HEK293T (cell line): Measurements from ENCODE around the gene PDGFA.

ENCODE experiments used
- CTCF ChIA-PET: fragments of 350-600 bp; formaldehyde crosslinking; extraction: SDS; loops from one replicate; lab custom pipeline; 2021; ENCODE audit warnings: antibody characterized with exemption, inconsistent platforms; lab: Yijun Ruan, JAX
- POLR2A ChIA-PET: fragments of 350-600 bp; formaldehyde crosslinking; extraction: SDS; loops from one replicate; lab custom pipeline; 2020; ENCODE audit warnings: antibody characterized with exemption, inconsistent platforms; lab: Yijun Ruan, JAX
- DNase-seq: peaks from one replicate; pipeline ENCODE4 v3.0.0; 2012; ENCODE audit warnings: mixed read lengths; ENCODE audit errors: extremely low spot score
- ARNT ChIP-seq: fragments of 450-650 bp; IDR thresholded peaks from 2 replicates; pipeline ENCODE4 v1.6.1; 2017; ENCODE audit warnings: mild to moderate bottlenecking
- BHLHE40 ChIP-seq: fragments of 450-650 bp; IDR thresholded peaks from 2 replicates; pipeline ENCODE4 v1.6.1; 2016; ENCODE audit warnings: mild to moderate bottlenecking, moderate library complexity, borderline replicate concordance
- CTBP1 ChIP-seq: fragments of 450-650 bp; IDR thresholded peaks from 2 replicates; pipeline ENCODE4 v1.6.1; 2016; ENCODE audit warnings: borderline replicate concordance
- ELF4 ChIP-seq: fragments of 450-650 bp; IDR thresholded peaks from 2 replicates; pipeline ENCODE4 v1.6.1; 2017; ENCODE audit warnings: antibody characterized with exemption
- FOXA1 ChIP-seq: fragments of 450-650 bp; IDR thresholded peaks from 2 replicates; pipeline ENCODE4 v1.6.1; 2016; ENCODE audit warnings: mild to moderate bottlenecking
- FOXK2 ChIP-seq: fragments of 450-650 bp; IDR thresholded peaks from 2 replicates; pipeline ENCODE4 v1.6.1; 2016; ENCODE audit warnings: mild to moderate bottlenecking
- FOXM1 ChIP-seq: fragments of 450-650 bp; IDR thresholded peaks from 2 replicates; pipeline ENCODE4 v1.6.1; 2017; ENCODE audit warnings: mild to moderate bottlenecking, borderline replicate concordance
- HDGF ChIP-seq: fragments of 450-650 bp; IDR thresholded peaks from 2 replicates; pipeline ENCODE4 v1.6.1; 2017; ENCODE audit warnings: antibody characterized with exemption, borderline replicate concordance
- L3MBTL2 ChIP-seq: fragments of 450-650 bp; conservative IDR thresholded peaks from 2 replicates; pipeline ENCODE4 v1.6.1; 2016; ENCODE audit warnings: mild to moderate bottlenecking
- LEF1 ChIP-seq: fragments of 450-650 bp; IDR thresholded peaks from 2 replicates; pipeline ENCODE4 v1.6.1; 2017; ENCODE audit warnings: mild to moderate bottlenecking, borderline replicate concordance
- NFRKB ChIP-seq: fragments of 450-650 bp; IDR thresholded peaks from 2 replicates; pipeline ENCODE4 v1.6.1; 2016; ENCODE audit warnings: mild to moderate bottlenecking, moderate library complexity
- PKNOX1 ChIP-seq: fragments of 450-650 bp; IDR thresholded peaks from 2 replicates; pipeline ENCODE4 v1.6.1; 2016
- SP1 ChIP-seq: fragments of 450-650 bp; IDR thresholded peaks from 2 replicates; pipeline ENCODE4 v1.6.1; 2017
- SUZ12 ChIP-seq: fragments of 450-650 bp; IDR thresholded peaks from 2 replicates; pipeline ENCODE4 v1.6.1; 2016; ENCODE audit warnings: mild to moderate bottlenecking
- TARDBP ChIP-seq: fragments of 450-650 bp; IDR thresholded peaks from 2 replicates; pipeline ENCODE4 v1.6.1; 2016
- ZNF384 ChIP-seq: fragments of 450-650 bp; IDR thresholded peaks from 2 replicates; pipeline ENCODE4 v1.6.1; 2016

PDGFA gene

DNA sequence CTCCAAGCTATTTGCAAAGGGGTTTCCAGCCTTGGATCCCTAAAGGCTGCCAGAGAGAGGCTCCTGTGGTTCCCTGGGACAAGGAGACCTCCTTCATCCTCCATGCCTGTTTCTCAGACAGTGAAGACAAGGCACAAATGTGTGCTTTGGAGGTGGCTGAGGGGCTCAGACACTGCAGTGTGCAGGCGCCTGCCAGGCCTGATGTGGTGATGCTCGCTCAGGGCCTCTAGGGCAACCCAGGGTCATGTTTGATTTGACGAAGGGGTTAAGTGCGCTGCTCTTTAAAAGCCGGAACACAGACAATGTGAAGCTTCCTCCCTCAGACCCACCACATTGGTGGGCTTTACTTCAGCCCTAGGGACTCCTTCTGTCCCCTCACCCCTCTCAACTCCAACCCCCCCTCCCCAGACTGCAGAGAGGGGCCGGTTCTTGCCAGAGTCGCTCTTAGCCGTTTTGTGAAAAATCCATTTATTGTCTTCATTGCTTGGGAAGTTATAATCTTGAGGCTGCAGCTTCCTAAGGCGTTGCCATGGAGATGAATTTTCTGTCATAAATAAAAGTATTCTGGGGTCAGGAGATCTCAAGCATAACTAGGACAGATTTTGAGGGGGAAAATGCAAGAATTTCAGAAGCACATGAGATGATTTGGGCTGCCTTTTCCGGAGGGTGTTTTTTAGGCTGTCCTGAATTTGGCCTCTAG is 35.8 kb downstream of the PDGFA start:
- ChIA-PET POLR2A (no interaction called here), CTCF (no interaction called here)
- DNase-seq = no peak
- no peak for TF ChIP-seq L3MBTL2
- no peak for TF ChIP-seq PKNOX1
- TF ChIP-seq SP1 = no peak
- no peak for TF ChIP-seq ELF4
- TF ChIP-seq CTBP1 = no peak

- no peak for DNase-seq
- TF ChIP-seq NFRKB = no peak
- no peak for TF ChIP-seq ELF4
- TF ChIP-seq PKNOX1 = no peak
- no peak for TF ChIP-seq ZNF384
- TF ChIP-seq ARNT = no peak
- no peak for TF ChIP-seq HDGF
- no peak for TF ChIP-seq L3MBTL2
- TF ChIP-seq FOXM1 = no peak
- TF ChIP-seq FOXK2 = no peak
- TF ChIP-seq LEF1 = no peak
- no peak for TF ChIP-seq TARDBP
- CTCF ChIA-PET = no interaction called here
- POLR2A ChIA-PET = no interaction called here
Observed at GRCh38 chr7:482521-483083, 37.0 kb downstream of the PDGFA start.

- no peak for DNase-seq
- POLR2A ChIA-PET = no interaction called here
- TF ChIP-seq ARNT (no peak), HDGF (no peak), FOXM1 (no peak), BHLHE40 (no peak), LEF1 (no peak), SP1 (no peak), TARDBP (no peak), PKNOX1 (no peak), SUZ12 (no peak), NFRKB (no peak), CTBP1 (no peak), ELF4 (no peak), ZNF384 (no peak), FOXA1 (no peak), FOXK2 (no peak), L3MBTL2 (no peak)
- CTCF ChIA-PET = no interaction called here
Observed at GRCh38 chr7:481219-481930, 38.3 kb downstream of the PDGFA start.

DNA sequence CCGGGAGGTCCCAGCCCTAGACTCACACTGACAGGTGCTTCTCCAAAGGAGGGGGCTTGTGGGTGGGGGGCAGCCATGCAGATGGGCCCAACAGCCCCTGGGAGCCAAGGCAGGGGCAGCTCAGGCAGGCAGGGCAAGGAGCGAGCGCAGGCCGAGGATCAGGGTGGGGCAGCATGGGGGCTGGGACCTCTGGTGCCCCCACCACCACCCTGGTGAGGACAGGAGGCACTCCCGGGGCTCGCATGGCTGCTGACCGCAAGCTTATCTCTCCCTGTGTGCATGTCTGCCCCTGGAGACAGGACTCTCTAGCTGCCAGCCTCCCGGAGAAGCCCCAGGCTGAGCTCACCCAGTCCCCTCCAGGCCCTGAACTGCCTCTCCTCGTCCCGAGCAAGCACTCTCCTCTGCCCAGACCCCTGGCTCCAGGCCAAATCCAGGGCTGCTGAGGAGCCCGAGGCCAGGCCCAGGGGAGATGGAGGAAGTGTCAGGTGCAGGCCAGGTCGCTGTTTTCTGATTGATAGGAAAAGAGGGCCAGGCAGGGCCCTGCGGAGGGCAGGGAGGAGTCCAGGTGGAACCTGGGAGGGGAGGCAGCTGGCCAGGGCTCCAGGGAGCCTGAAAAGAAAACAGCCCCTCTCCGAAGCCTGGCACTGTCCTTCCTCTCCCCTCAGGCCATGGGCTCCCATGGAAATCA is 39.0 kb downstream of the PDGFA start:
- DNase-seq = no peak
- CTCF ChIA-PET = interaction anchor here (0.6 kb wide), 1 partner anchor 1981 kb away, joined by 3 read pairs; no protein-coding TSS in a partner anchor
- no peak for TF ChIP-seq ARNT
- no peak for TF ChIP-seq CTBP1
- no peak for TF ChIP-seq L3MBTL2
- TF ChIP-seq ZNF384 = no peak
- no peak for TF ChIP-seq TARDBP
- no peak for TF ChIP-seq LEF1
- no peak for TF ChIP-seq BHLHE40
- no peak for TF ChIP-seq FOXK2
- no peak for TF ChIP-seq FOXA1
- TF ChIP-seq NFRKB = no peak
- TF ChIP-seq HDGF = no peak
- no peak for TF ChIP-seq PKNOX1
- no peak for TF ChIP-seq SUZ12
- no peak for TF ChIP-seq SP1
- TF ChIP-seq ELF4 = no peak
- no peak for TF ChIP-seq FOXM1
- POLR2A ChIA-PET = no interaction called here

- CTCF ChIA-PET = interaction anchor here (0.6 kb wide), 1 partner anchor 1981 kb away, joined by 3 read pairs; no protein-coding TSS in a partner anchor
- POLR2A ChIA-PET = no interaction called here
- TF ChIP-seq L3MBTL2 = no peak
- TF ChIP-seq SUZ12 = no peak
- no peak for TF ChIP-seq PKNOX1
- TF ChIP-seq CTBP1 = no peak
- no peak for TF ChIP-seq FOXA1
- TF ChIP-seq ARNT = no peak
- no peak for TF ChIP-seq NFRKB
- TF ChIP-seq BHLHE40 = no peak
- no peak for TF ChIP-seq SP1
- TF ChIP-seq FOXK2 = no peak
- no peak for TF ChIP-seq HDGF
- TF ChIP-seq TARDBP = no peak
- no peak for TF ChIP-seq ELF4
- TF ChIP-seq FOXM1 = no peak
- TF ChIP-seq LEF1 = no peak
- TF ChIP-seq ZNF384 = no peak
- no peak for DNase-seq
Observed at GRCh38 chr7:479948-480499, 39.6 kb downstream of the PDGFA start.
